GM23338 (cell line): ENCODE measurements around the gene TRAPPC12. TPM values are rescaled to one million over a fixed set of nuclear protein-coding genes. Genes with fewer than 3 reads are reported as not detected.

Experiments
- ATAC-seq: fragments of 200-7000 bp; cut with Tn5 transposase; 3 replicates; pipeline ENCODE4 v1.9.1; 2020
- DNase-seq: peaks from one replicate; pipeline ENCODE4 v3.0.0-alpha.2; 2015; ENCODE audit warnings: low spot score
- H2AFZ ChIP-seq: fragments of 200-600 bp; sonication (generic); 2 replicates; pipeline ENCODE4 v1.8.0; 2016; ENCODE audit warnings: antibody characterized with exemption, mild to moderate bottlenecking, moderate library complexity
- H3F3A ChIP-seq: fragments of 200-600 bp; sonication (generic); replicated peaks from 2 replicates; pipeline ENCODE4 v1.8.0; 2017; ENCODE audit warnings: antibody characterized with exemption, mixed run types, low read depth
- H3K27ac ChIP-seq: fragments of 200-600 bp; sonication (generic); 2 replicates; pipeline ENCODE4 v1.6.1; 2016; ENCODE audit warnings: low read depth
- H3K27me3 ChIP-seq: fragments of 200-600 bp; sonication (generic); 2 replicates; pipeline ENCODE4 v1.8.0; 2016; ENCODE audit warnings: mild to moderate bottlenecking, mixed run types, moderate library complexity; ENCODE audit not compliant: insufficient read depth
- H3K36me3 ChIP-seq: fragments of 200-600 bp; sonication (generic); 2 replicates; pipeline ENCODE4 v1.8.0; 2016; ENCODE audit warnings: mild to moderate bottlenecking; ENCODE audit not compliant: insufficient read depth
- H3K4me1 ChIP-seq: fragments of 200-600 bp; sonication (generic); 2 replicates; pipeline ENCODE4 v1.8.0; 2016; ENCODE audit warnings: mild to moderate bottlenecking, moderate library complexity; ENCODE audit not compliant: insufficient read depth
- H3K4me2 ChIP-seq: fragments of 200-600 bp; sonication (generic); 2 replicates; pipeline ENCODE4 v1.7.1; 2017; ENCODE audit warnings: mixed run types
- H3K4me3 ChIP-seq: fragments of 200-600 bp; sonication (generic); 2 replicates; pipeline ENCODE4 v1.6.1; 2016; ENCODE audit warnings: mixed run types
- H3K79me2 ChIP-seq: fragments of 200-600 bp; sonication (generic); replicated peaks from 2 replicates; pipeline ENCODE4 v1.8.0; 2017; ENCODE audit warnings: mild to moderate bottlenecking; ENCODE audit not compliant: insufficient read depth
- H3K9me2 ChIP-seq: fragments of 200-600 bp; sonication (generic); 2 replicates; pipeline ENCODE4 v1.8.0; 2017; ENCODE audit not compliant: insufficient read depth
- H4K20me1 ChIP-seq: fragments of 200-600 bp; sonication (generic); replicated peaks from 2 replicates; pipeline ENCODE4 v1.8.0; 2017; ENCODE audit warnings: mild to moderate bottlenecking; ENCODE audit not compliant: insufficient read depth
- H3K27ac Mint-ChIP-seq: 2 replicates; pipeline ENCODE4 v1.8.0; 2020; ENCODE audit warnings: inconsistent platforms, mild to moderate bottlenecking, moderate library complexity, mixed read lengths
- H3K27me3 Mint-ChIP-seq: 3 replicates; pipeline ENCODE4 v1.8.0; 2022; ENCODE audit warnings: low read depth, mild to moderate bottlenecking, moderate library complexity, mixed read lengths, inconsistent platforms; ENCODE audit not compliant: insufficient read depth, poor library complexity
- H3K36me3 Mint-ChIP-seq: 3 replicates; pipeline ENCODE4 v1.8.0; 2021; ENCODE audit warnings: low read depth, mild to moderate bottlenecking, inconsistent platforms, moderate library complexity, mixed read lengths
- H3K4me1 Mint-ChIP-seq: 3 replicates; pipeline ENCODE4 v1.8.0; 2020; ENCODE audit warnings: mild to moderate bottlenecking, inconsistent platforms, mixed read lengths
- H3K4me3 Mint-ChIP-seq: 3 replicates; pipeline ENCODE4 v1.8.0; 2021; ENCODE audit warnings: moderate library complexity, mild to moderate bottlenecking, inconsistent platforms, mixed read lengths
- H3K9me3 Mint-ChIP-seq: 3 replicates; pipeline ENCODE4 v1.8.0; 2020; ENCODE audit warnings: moderate library complexity, mild to moderate bottlenecking, inconsistent platforms, mixed read lengths
- EZH2 ChIP-seq: fragments of 200-600 bp; sonication (generic); IDR thresholded peaks from one replicate; pipeline ENCODE4 v1.8.0; 2017; ENCODE audit warnings: antibody characterized with exemption, mild to moderate bottlenecking, low read depth; ENCODE audit not compliant: unreplicated experiment
- EZH2phosphoT487 ChIP-seq: fragments of 200-600 bp; sonication (generic); IDR thresholded peaks from one replicate; pipeline ENCODE4 v1.8.1; 2018; ENCODE audit warnings: antibody characterized with exemption; ENCODE audit not compliant: unreplicated experiment
- POLR2AphosphoS5 ChIP-seq: IDR thresholded peaks from 2 replicates; pipeline ENCODE4 v1.6.1; 2016; ENCODE audit warnings: antibody characterized with exemption, low read depth
- REST ChIP-seq: IDR thresholded peaks from one replicate; pipeline ENCODE4 v1.6.1; 2018; ENCODE audit warnings: antibody characterized with exemption; ENCODE audit not compliant: unreplicated experiment
- polyA plus RNA-seq: library from polyadenylated mRNA; unstranded; fragments of >200 nt; fragmentation: Nextera tagmentation; extraction: Ambion mirVana; gene quantifications from 2 replicates; pipeline ENCODE4 v1.2.1, GENCODE V29; 2016
- total RNA-seq: library from RNA; depleted of rRNA; stranded (reverse); fragments of >200 nt; shearing (Covaris generic); gene quantifications from 2 replicates; pipeline ENCODE4 v1.2.3, GENCODE V29; 2014
- TF ChIP-seq, protein P1 (sequence below), 2 experiments: fragments of 200-600 bp in 1 of 2; sonication (generic) in 1 of 2; conservative IDR thresholded peaks; 2 replicates each; pipeline versions ENCODE4 v1.5.1 to v1.6.1; 2016 to 2017; ENCODE audit warnings: antibody characterized with exemption in 2 of 2, low read depth in 2 of 2, mild to moderate bottlenecking in 2 of 2, moderate library complexity in 1 of 2
- TF ChIP-seq, protein P2 (sequence below): fragments of 250-450 bp; sonication (Bioruptor Pico); IDR thresholded peaks from 2 replicates; pipeline ENCODE4 v1.5.0; 2020; ENCODE audit warnings: mild to moderate bottlenecking, moderate library complexity

Gene TRAPPC12
- total and polyA plus RNA-seq, 2 experiments from 2014 or later, result 48.9 to 57.7 TPM

- Mint-ChIP-seq H3K4me3 (no peak overlapping the region), H3K9me3 (no peaks in the 10 kb centered on the region), H3K4me1 (peaks cover 15% of the 10 kb centered on the region), H3K27ac (no peak overlapping the region), H3K27me3 (no peaks in the 10 kb centered on the region), H3K36me3 (peaks cover 7% of the 10 kb centered on the region; the same call in 2 of the 3 replicates)
- ATAC-seq, result no peak
- no peak overlapping the region for H3K27ac ChIP-seq
- no peaks in the 10 kb centered on the region for H3K27me3 ChIP-seq
- no peak overlapping the region for H3K4me3 ChIP-seq
- H3F3A ChIP-seq, result no peaks in the 10 kb centered on the region
- no peaks in the 10 kb centered on the region for H3K79me2 ChIP-seq
- no peak overlapping the region for H3K4me2 ChIP-seq
- H3K9me2 ChIP-seq, result no peaks in the 10 kb centered on the region
- no peak overlapping the region for H2AFZ ChIP-seq
- H4K20me1 ChIP-seq, result no peaks in the 10 kb centered on the region; the same call in 1 of the 2 replicates
- TF ChIP-seq, protein P1, sequence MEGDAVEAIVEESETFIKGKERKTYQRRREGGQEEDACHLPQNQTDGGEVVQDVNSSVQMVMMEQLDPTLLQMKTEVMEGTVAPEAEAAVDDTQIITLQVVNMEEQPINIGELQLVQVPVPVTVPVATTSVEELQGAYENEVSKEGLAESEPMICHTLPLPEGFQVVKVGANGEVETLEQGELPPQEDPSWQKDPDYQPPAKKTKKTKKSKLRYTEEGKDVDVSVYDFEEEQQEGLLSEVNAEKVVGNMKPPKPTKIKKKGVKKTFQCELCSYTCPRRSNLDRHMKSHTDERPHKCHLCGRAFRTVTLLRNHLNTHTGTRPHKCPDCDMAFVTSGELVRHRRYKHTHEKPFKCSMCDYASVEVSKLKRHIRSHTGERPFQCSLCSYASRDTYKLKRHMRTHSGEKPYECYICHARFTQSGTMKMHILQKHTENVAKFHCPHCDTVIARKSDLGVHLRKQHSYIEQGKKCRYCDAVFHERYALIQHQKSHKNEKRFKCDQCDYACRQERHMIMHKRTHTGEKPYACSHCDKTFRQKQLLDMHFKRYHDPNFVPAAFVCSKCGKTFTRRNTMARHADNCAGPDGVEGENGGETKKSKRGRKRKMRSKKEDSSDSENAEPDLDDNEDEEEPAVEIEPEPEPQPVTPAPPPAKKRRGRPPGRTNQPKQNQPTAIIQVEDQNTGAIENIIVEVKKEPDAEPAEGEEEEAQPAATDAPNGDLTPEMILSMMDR (conservative IDR thresholded peaks at IDR 0.05; ENCODE audit: low read depth in 2 of 2), result no peak
- TF ChIP-seq EZH2phosphoT487 (no peak), POLR2AphosphoS5 (no peak), EZH2 (no peak), REST (no peak)
- TF ChIP-seq, protein P2, sequence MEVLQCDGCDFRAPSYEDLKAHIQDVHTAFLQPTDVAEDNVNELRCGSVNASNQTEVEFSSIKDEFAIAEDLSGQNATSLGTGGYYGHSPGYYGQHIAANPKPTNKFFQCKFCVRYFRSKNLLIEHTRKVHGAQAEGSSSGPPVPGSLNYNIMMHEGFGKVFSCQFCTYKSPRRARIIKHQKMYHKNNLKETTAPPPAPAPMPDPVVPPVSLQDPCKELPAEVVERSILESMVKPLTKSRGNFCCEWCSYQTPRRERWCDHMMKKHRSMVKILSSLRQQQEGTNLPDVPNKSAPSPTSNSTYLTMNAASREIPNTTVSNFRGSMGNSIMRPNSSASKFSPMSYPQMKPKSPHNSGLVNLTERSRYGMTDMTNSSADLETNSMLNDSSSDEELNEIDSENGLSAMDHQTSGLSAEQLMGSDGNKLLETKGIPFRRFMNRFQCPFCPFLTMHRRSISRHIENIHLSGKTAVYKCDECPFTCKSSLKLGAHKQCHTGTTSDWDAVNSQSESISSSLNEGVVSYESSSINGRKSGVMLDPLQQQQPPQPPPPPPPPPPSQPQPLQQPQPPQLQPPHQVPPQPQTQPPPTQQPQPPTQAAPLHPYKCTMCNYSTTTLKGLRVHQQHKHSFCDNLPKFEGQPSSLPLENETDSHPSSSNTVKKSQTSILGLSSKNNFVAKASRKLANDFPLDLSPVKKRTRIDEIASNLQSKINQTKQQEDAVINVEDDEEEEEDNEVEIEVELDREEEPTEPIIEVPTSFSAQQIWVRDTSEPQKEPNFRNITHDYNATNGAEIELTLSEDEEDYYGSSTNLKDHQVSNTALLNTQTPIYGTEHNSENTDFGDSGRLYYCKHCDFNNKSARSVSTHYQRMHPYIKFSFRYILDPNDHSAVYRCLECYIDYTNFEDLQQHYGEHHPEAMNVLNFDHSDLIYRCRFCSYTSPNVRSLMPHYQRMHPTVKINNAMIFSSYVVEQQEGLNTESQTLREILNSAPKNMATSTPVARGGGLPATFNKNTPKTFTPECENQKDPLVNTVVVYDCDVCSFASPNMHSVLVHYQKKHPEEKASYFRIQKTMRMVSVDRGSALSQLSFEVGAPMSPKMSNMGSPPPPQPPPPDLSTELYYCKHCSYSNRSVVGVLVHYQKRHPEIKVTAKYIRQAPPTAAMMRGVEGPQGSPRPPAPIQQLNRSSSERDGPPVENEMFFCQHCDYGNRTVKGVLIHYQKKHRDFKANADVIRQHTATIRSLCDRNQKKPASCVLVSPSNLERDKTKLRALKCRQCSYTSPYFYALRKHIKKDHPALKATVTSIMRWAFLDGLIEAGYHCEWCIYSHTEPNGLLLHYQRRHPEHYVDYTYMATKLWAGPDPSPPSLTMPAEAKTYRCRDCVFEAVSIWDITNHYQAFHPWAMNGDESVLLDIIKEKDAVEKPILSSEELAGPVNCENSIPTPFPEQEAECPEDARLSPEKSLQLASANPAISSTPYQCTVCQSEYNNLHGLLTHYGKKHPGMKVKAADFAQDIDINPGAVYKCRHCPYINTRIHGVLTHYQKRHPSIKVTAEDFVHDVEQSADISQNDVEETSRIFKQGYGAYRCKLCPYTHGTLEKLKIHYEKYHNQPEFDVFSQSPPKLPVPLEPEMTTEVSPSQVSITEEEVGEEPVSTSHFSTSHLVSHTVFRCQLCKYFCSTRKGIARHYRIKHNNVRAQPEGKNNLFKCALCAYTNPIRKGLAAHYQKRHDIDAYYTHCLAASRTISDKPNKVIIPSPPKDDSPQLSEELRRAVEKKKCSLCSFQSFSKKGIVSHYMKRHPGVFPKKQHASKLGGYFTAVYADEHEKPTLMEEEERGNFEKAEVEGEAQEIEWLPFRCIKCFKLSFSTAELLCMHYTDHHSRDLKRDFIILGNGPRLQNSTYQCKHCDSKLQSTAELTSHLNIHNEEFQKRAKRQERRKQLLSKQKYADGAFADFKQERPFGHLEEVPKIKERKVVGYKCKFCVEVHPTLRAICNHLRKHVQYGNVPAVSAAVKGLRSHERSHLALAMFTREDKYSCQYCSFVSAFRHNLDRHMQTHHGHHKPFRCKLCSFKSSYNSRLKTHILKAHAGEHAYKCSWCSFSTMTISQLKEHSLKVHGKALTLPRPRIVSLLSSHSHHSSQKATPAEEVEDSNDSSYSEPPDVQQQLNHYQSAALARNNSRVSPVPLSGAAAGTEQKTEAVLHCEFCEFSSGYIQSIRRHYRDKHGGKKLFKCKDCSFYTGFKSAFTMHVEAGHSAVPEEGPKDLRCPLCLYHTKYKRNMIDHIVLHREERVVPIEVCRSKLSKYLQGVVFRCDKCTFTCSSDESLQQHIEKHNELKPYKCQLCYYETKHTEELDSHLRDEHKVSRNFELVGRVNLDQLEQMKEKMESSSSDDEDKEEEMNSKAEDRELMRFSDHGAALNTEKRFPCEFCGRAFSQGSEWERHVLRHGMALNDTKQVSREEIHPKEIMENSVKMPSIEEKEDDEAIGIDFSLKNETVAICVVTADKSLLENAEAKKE (CRISPR knock-in tag), result no peak
- no peak for DNase-seq
- no peaks in the 10 kb centered on the region for H3K4me1 ChIP-seq
- no peaks in the 10 kb centered on the region; the same call in 1 of the 2 replicates for H3K36me3 ChIP-seq
Measured at GRCh38 chr2:3432067-3432466, 52.6 kb downstream of the TRAPPC12 start.
